CD4-positive, alpha-beta memory T cell (primary cell): Measurements from ENCODE around the gene CAMSAP2. TPM values are rescaled to one million over a fixed set of nuclear protein-coding genes. Genes with fewer than 3 reads are reported as not detected.

Source experiments
- CTCF ChIA-PET: fragments of 350-600 bp; sonication (Branson Sonifier 250); formaldehyde crosslinking; loops from one replicate; lab custom pipeline; 2021; ENCODE audit warnings: inconsistent platforms; ENCODE audit not compliant: partially characterized antibody; lab: Charles Lee
- POLR2A ChIA-PET: fragments of 350-600 bp; sonication (Branson Sonifier 250); formaldehyde crosslinking; loops from one replicate; lab custom pipeline; 2021; ENCODE audit not compliant: partially characterized antibody; lab: Charles Lee
- DNase-seq, 5 donors: peaks; one replicate each; pipeline versions ENCODE4 v3.0.0 to v3.0.0-alpha.2; 2020 to 2022; ENCODE audit warnings: mixed read lengths in 1 of 5
- H3K27ac ChIP-seq: one replicate; pipeline ENCODE4 v1.7.0; 2013; ENCODE audit warnings: low read depth, low read length
- H3K27me3 ChIP-seq: 2 replicates; pipeline ENCODE4 v1.7.0; 2013; ENCODE audit warnings: mild to moderate bottlenecking, low read length, moderate library complexity; ENCODE audit not compliant: insufficient read depth
- H3K36me3 ChIP-seq: 2 replicates; pipeline ENCODE4 v1.7.0; 2013; ENCODE audit warnings: mild to moderate bottlenecking, low read length, moderate library complexity; ENCODE audit not compliant: insufficient read depth
- H3K4me1 ChIP-seq: 2 replicates; pipeline ENCODE4 v1.7.0; 2013; ENCODE audit warnings: mild to moderate bottlenecking, low read length, moderate library complexity; ENCODE audit not compliant: insufficient read depth
- H3K4me3 ChIP-seq, 2 donors: one replicate each; pipeline ENCODE4 v1.7.0; 2013; ENCODE audit warnings: low read length in 2 of 2, mild to moderate bottlenecking in 1 of 2
- H3K9me3 ChIP-seq, 2 donors: one replicate each; pipeline ENCODE4 v1.7.0; 2013; ENCODE audit warnings: low read length in 2 of 2, control low read depth in 1 of 2; ENCODE audit not compliant: control insufficient read depth in 1 of 2
- H3K27ac Mint-ChIP-seq, 7 donors: one replicate each; pipeline ENCODE4 v1.8.0; 2020 to 2021; ENCODE audit warnings: mixed read lengths in 7 of 7, mild to moderate bottlenecking in 6 of 7, inconsistent platforms in 3 of 7, moderate library complexity in 3 of 7
- H3K27me3 Mint-ChIP-seq, 2 donors: one replicate each; pipeline ENCODE4 v1.8.0; 2020 to 2021; ENCODE audit warnings: mixed read lengths in 2 of 2
- H3K36me3 Mint-ChIP-seq, 2 donors: one replicate each; pipeline ENCODE4 v1.8.0; 2020 to 2021; ENCODE audit warnings: mixed read lengths in 2 of 2, inconsistent platforms in 1 of 2, mild to moderate bottlenecking in 1 of 2
- H3K4me1 Mint-ChIP-seq, 4 donors: one replicate each; pipeline ENCODE4 v1.8.0; 2020 to 2021; ENCODE audit warnings: mixed read lengths in 4 of 4, mild to moderate bottlenecking in 1 of 4
- H3K4me3 Mint-ChIP-seq, 8 donors: one replicate each; pipeline ENCODE4 v1.8.0; 2020 to 2021; ENCODE audit warnings: mixed read lengths in 8 of 8, mild to moderate bottlenecking in 7 of 8, moderate library complexity in 6 of 8, inconsistent platforms in 3 of 8
- H3K9me3 Mint-ChIP-seq, 8 donors: one replicate each; pipeline ENCODE4 v1.8.0; 2020 to 2021; ENCODE audit warnings: mixed read lengths in 8 of 8, mild to moderate bottlenecking in 5 of 8, inconsistent platforms in 3 of 8, moderate library complexity in 1 of 8
- intact Hi-C: fragments of 100-400 bp; cut with micrococcal nuclease; formaldehyde crosslinking; loops from one replicate; pipeline ENCODE4 v1.15.1; 2023
- polyA plus RNA-seq, 2 donors: library from polyadenylated mRNA; unstranded; fragments of 300-500 nt; fragmentation: Illumina TruSeq; gene quantifications; one replicate each; pipeline ENCODE4 v1.2.3, GENCODE V29; 2021
- total RNA-seq, 2 experiments: library from RNA; stranded (reverse); gene quantifications; one replicate each; pipeline ENCODE4 v1.2.3, GENCODE V29; 2021

CAMSAP2 gene
- total and polyA plus RNA-seq, 4 experiments from 2014 or later: 1.1 to 7.5 (median 3.7) TPM

DNA sequence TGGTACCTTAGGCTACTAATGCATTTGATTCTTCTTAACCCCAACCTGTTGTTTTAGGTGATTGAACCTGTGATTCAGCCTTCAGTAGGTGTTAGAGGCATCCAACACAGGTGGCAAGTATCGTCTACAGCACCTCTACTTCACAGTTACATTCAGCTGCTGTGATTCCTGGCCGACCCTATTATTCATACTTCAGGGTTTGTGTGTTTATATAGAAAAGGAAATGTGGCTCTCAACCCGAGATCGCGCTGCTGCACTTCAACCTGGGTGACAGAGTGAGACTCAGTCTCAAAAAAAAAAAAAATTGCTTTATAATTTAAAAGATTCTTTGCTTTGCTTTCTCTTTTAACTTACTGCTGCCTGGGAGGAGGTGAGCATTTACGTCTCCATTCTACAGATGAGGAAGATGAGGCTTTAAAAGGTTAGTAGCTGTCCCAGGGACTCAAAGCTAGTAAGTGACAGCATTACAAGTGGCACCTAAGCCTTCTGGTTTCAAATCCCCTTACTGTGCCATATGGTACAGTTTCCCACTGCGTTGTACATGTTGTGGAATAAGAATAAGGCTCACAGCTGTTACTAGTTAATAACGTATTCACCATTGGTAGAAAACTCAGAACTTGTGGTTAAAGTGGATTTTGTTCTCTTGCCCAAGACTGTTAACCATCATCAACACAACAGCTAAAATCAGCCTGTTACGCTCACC lies 124.2 kb downstream of the CAMSAP2 start:
- Histone ChIP-seq H3K9me3 (no peaks in the 10 kb centered on the region), H3K4me1 (peaks cover 47% of the 10 kb centered on the region), H3K36me3 (no peaks in the 10 kb centered on the region), H3K4me3 (peak overlapping the region in 1 of 2 donors; percentile 5), H3K27ac (peak overlapping the region; percentile 67), H3K27me3 (no peaks in the 10 kb centered on the region)
- no peaks in the 10 kb centered on the region for H3K27me3 Mint-ChIP-seq
- no peaks in the 10 kb centered on the region for H3K36me3 Mint-ChIP-seq
- CTCF ChIA-PET: interaction anchor here (0.7 to 1.1 kb wide), 4 partner anchors 9 to 26 kb away, joined by 3 to 5 read pairs (median 3); partner anchors contain the start of gene GPR25
- POLR2A ChIA-PET: interaction anchor here (0.6 to 3.1 kb wide), 8 partner anchors 9 to 301 kb away, joined by 3 to 27 read pairs (median 6); partner anchors contain the start of gene GPR25
- peak overlapping the region; percentile 57 to 77 (median 70) for H3K4me3 Mint-ChIP-seq
- DNase-seq: peak in 3 of 5 donors; percentile 38 to 58 (median 47)
- H3K9me3 Mint-ChIP-seq: no peaks in the 10 kb centered on the region
- peak overlapping the region; percentile 72 to 96 (median 82) for H3K27ac Mint-ChIP-seq
- peaks cover 27 to 61% (median 40%) of the 10 kb centered on the region in 4 donors for H3K4me1 Mint-ChIP-seq
- intact Hi-C loops: loop anchor here (1.0 kb wide), 1 partner anchor 7 kb away; no protein-coding TSS in a partner anchor

DNA sequence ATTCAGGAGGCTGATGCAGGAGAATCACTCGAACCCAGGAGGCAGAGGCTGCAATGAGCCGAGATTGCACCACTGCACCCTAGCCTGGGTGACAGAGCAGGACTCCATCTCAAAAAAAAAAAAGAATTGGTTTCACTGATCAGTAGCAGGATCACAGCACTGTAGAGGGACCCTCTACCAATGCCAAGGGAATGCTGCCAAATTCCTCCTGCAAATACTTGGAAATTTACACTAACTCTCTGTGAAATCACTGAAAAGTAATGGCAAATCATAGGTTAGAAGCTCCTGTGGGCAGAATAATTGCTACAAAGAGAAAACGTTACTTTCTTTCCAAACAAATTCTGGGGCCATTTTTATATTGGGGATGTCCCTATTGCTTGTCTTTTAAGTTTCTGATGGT lies 127.4 kb downstream of the CAMSAP2 start:
- intact Hi-C loops: no loop called here
- H3K27me3 ChIP-seq: no peaks in the 10 kb centered on the region
- H3K36me3 Mint-ChIP-seq: no peaks in the 10 kb centered on the region
- ChIA-PET POLR2A (interaction anchor here (1.0 to 2.8 kb wide), 4 partner anchors 11 to 39 kb away, joined by 3 to 15 read pairs (median 8); no protein-coding TSS in a partner anchor), CTCF (interaction anchor here (0.7 to 1.4 kb wide), 4 partner anchors 11 to 257 kb away, joined by 3 to 4 read pairs (median 4); no protein-coding TSS in a partner anchor)
- H3K27ac Mint-ChIP-seq: peak overlapping the region in 4 of 7 donors; percentile 22 to 78 (median 50)
- H3K4me3 Mint-ChIP-seq: peak overlapping the region in 1 of 8 donors; percentile 46
- no peak overlapping the region for H3K27ac ChIP-seq
- no peaks in the 10 kb centered on the region for H3K36me3 ChIP-seq
- H3K4me1 ChIP-seq: peaks cover 67% of the 10 kb centered on the region
- H3K27me3 Mint-ChIP-seq: no peaks in the 10 kb centered on the region
- H3K4me1 Mint-ChIP-seq: peaks cover 42 to 75% (median 54%) of the 10 kb centered on the region in 4 donors
- DNase-seq: no peak
- H3K9me3 Mint-ChIP-seq: no peaks in the 10 kb centered on the region
- no peak overlapping the region for H3K4me3 ChIP-seq
- H3K9me3 ChIP-seq: no peaks in the 10 kb centered on the region

DNA sequence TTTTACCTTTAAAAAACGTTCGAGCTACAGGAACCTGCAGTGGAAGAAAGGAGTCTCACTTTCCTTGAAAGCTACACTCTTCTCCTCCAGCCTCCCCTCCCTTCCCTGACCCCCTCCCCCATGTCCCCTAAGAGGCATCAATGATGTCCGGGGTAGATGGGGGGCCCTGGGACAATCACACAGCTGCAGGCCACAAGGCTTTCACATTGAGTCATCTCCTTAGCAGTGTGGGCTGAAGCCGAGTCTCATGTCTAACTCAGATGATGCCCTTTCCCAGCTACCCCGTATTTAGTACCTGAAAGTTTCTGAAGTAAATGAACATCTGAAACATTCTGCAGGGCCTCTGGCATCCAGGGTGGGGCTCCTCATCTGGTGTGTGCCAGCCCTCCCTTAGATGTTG lies 127.8 kb downstream of the CAMSAP2 start:
- no peaks in the 10 kb centered on the region for H3K27me3 Mint-ChIP-seq
- peak overlapping the region in 5 of 7 donors; percentile 46 to 83 (median 78) for H3K27ac Mint-ChIP-seq
- ChIA-PET CTCF (interaction anchor here (0.7 to 1.4 kb wide), 4 partner anchors 10 to 258 kb away, joined by 3 to 4 read pairs (median 4); no protein-coding TSS in a partner anchor), POLR2A (interaction anchor here (1.0 to 2.8 kb wide), 4 partner anchors 10 to 39 kb away, joined by 3 to 15 read pairs (median 8); no protein-coding TSS in a partner anchor)
- H3K27ac ChIP-seq: no peak overlapping the region
- H3K27me3 ChIP-seq: no peaks in the 10 kb centered on the region
- intact Hi-C loops: no loop called here
- no peak overlapping the region for H3K4me3 ChIP-seq
- H3K36me3 ChIP-seq: no peaks in the 10 kb centered on the region
- H3K4me1 ChIP-seq: peaks cover 71% of the 10 kb centered on the region
- H3K9me3 ChIP-seq: no peaks in the 10 kb centered on the region
- peaks cover 46 to 79% (median 58%) of the 10 kb centered on the region in 4 donors for H3K4me1 Mint-ChIP-seq
- DNase-seq: no peak
- H3K9me3 Mint-ChIP-seq: no peaks in the 10 kb centered on the region
- no peaks in the 10 kb centered on the region for H3K36me3 Mint-ChIP-seq
- H3K4me3 Mint-ChIP-seq: peak overlapping the region in 3 of 8 donors; percentile 14 to 46 (median 39)

DNA sequence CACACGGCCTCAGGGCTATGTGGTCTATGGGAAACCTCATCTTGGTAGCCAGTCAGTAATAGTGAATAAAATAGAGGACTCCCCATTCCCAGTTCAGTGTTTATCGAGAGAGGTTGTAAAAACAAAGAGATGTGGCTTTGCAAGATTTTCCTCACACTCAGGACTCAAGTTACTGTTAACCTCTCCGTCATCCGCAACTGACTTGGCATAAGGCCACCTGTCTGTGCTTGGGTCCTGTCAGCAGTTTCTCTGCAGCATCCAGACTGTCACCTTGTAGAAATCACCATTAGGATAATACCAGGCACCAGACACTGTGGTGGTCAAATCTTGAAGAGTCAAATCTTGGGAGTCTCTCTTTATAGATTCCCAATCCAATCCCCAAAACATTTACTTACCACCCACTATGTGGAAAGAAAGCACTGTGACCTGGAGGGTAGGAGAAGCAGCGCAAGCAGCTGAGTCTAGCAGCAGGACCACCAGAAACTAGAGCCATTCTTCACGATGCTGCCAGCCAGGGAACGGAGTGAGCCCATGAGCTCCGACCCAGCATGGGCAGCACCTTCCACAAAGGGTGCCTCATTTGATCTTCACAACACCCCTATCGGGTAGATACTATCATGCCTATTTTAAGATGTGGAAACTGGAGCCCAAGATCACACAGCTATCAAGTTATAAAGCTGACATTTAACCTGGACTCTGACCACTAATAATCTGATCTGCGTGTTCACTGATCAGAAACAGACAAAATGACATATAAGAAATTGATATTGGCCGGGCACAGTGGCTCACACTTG lies 128.5 kb downstream of the CAMSAP2 start:
- H3K27me3 Mint-ChIP-seq: no peaks in the 10 kb centered on the region
- H3K4me1 ChIP-seq: peaks cover 72% of the 10 kb centered on the region
- no peaks in the 10 kb centered on the region for H3K9me3 ChIP-seq
- ChIA-PET POLR2A (interaction anchor here (1.1 to 2.8 kb wide), 3 partner anchors 10 to 24 kb away, joined by 3 to 15 read pairs (median 14); no protein-coding TSS in a partner anchor), CTCF (interaction anchor here (1.4 to 1.7 kb wide), 2 partner anchors 11 to 245 kb away, joined by 4 to 6 read pairs; no protein-coding TSS in a partner anchor)
- no peak for DNase-seq
- H3K27me3 ChIP-seq: no peaks in the 10 kb centered on the region
- peaks cover 45 to 82% (median 61%) of the 10 kb centered on the region in 4 donors for H3K4me1 Mint-ChIP-seq
- peak overlapping the region; percentile 30 to 83 (median 73) for H3K27ac Mint-ChIP-seq
- H3K4me3 ChIP-seq: no peak overlapping the region
- intact Hi-C loops: no loop called here
- H3K4me3 Mint-ChIP-seq: peak overlapping the region in 7 of 8 donors; percentile 36 to 57 (median 47)
- H3K9me3 Mint-ChIP-seq: no peaks in the 10 kb centered on the region
- H3K27ac ChIP-seq: peak overlapping the region; percentile 37
- H3K36me3 ChIP-seq: no peaks in the 10 kb centered on the region
- no peaks in the 10 kb centered on the region for H3K36me3 Mint-ChIP-seq

DNA sequence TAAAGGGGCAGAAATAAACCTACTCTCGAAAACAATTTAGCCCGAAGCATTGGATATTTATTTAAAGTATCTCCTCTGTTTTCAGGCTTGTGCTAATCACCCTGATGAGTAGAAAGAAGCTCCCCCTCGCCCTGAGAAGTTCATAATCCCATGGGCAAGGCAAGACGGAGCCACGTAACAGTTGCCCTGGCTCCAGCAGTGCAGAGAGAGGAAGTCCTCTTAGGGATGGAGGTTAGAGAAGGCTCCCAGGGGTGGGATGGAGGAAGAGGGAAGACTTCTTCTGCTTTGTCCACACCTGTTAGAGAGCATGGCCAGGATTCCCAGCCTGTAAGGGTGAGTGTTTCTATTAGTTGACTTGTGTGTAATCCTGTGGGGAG lies 130.7 kb downstream of the CAMSAP2 start:
- no peaks in the 10 kb centered on the region for H3K9me3 ChIP-seq
- peak overlapping the region in 1 of 2 donors; percentile 4 for H3K4me3 ChIP-seq
- no peaks in the 10 kb centered on the region for H3K36me3 ChIP-seq
- DNase-seq: no peak
- ChIA-PET CTCF (no interaction called here), POLR2A (interaction anchor here (1.1 to 1.6 kb wide), 4 partner anchors 10 to 22 kb away, joined by 3 to 16 read pairs (median 6); no protein-coding TSS in a partner anchor)
- Mint-ChIP-seq H3K4me3 (peak overlapping the region in 7 of 8 donors; percentile 55 to 86 (median 70)), H3K27ac (peak overlapping the region; percentile 77 to 94 (median 91)), H3K27me3 (peaks cover 0 to 2% of the 10 kb centered on the region in 2 donors), H3K36me3 (no peaks in the 10 kb centered on the region), H3K9me3 (no peaks in the 10 kb centered on the region), H3K4me1 (peaks cover 40 to 70% (median 55%) of the 10 kb centered on the region in 4 donors)
- no peaks in the 10 kb centered on the region for H3K27me3 ChIP-seq
- intact Hi-C loops: no loop called here
- peak overlapping the region; percentile 50 for H3K27ac ChIP-seq
- peaks cover 63% of the 10 kb centered on the region for H3K4me1 ChIP-seq

DNA sequence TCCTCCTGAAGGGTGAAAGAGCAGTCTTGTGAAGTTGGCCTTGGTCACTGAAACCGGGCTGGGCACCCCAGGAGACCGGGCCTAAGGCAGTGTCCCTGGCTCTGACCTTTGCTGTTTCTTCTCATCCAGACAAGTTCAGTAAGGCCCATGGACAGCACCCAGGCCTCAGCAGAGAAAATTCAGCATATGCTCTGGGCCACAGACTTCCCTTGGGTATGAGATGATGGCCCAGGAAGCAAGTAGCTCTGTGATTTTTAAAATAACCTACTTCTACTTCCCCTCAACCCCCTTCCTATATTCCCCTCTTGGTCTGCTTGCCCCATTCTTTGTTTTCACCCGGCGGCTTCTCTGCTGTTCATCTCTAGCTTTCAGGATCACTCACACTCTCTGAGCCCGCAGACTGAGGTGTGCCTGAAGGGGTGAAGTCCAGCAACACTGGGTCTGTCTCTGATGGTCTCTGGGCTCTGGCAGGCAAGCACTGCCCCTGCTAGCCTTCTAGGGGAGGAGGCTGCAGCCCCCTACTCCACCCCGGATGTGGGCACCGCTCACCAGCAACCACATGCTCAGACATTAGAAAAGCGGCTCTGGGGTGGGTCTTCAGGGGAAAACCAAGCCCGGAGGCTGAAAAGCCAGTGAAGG lies 131.2 kb downstream of the CAMSAP2 start:
- Histone ChIP-seq H3K27ac (peak overlapping the region; percentile 50), H3K4me1 (peaks cover 62% of the 10 kb centered on the region), H3K36me3 (no peaks in the 10 kb centered on the region), H3K27me3 (no peaks in the 10 kb centered on the region), H3K4me3 (peak overlapping the region in 1 of 2 donors; percentile 4), H3K9me3 (no peaks in the 10 kb centered on the region)
- intact Hi-C loops: loop anchor here (1.0 to 2.0 kb wide), 2 partner anchors 8 to 19 kb away; no protein-coding TSS in a partner anchor
- peak overlapping the region; percentile 77 to 94 (median 91) for H3K27ac Mint-ChIP-seq
- peaks cover 43 to 72% (median 58%) of the 10 kb centered on the region in 4 donors for H3K4me1 Mint-ChIP-seq
- H3K36me3 Mint-ChIP-seq: peaks cover 0 to 5% of the 10 kb centered on the region in 2 donors
- H3K9me3 Mint-ChIP-seq: no peaks in the 10 kb centered on the region
- peak in 4 of 5 donors; percentile 48 to 57 (median 50) for DNase-seq
- ChIA-PET POLR2A (interaction anchor here (1.1 to 1.6 kb wide), 4 partner anchors 9 to 21 kb away, joined by 3 to 16 read pairs (median 6); no protein-coding TSS in a partner anchor), CTCF (interaction anchor here (0.6 kb wide), 1 partner anchor 548 kb away, joined by 3 read pairs; no protein-coding TSS in a partner anchor)
- peak overlapping the region; percentile 55 to 86 (median 68) for H3K4me3 Mint-ChIP-seq
- peaks cover 0 to 6% of the 10 kb centered on the region in 2 donors for H3K27me3 Mint-ChIP-seq
